NB4 (cell line): ENCODE results near the gene PHF12.
"Not testable (repeated sequence)": the region's sequence is repeated elsewhere in the genome, so short reads cannot be mapped to it uniquely, and the experiment has no call there.

Experiments used
- DNase-seq: peaks from one replicate; pipeline ENCODE4 v3.0.0; 2010; ENCODE audit warnings: low read depth
- H3K4me3 ChIP-seq: one replicate; pipeline ENCODE4 v1.5.1; 2011; ENCODE audit warnings: mild to moderate bottlenecking, low read depth, low read length, moderate library complexity
- MAX ChIP-seq: IDR thresholded peaks from 2 replicates; pipeline ENCODE4 v1.6.1; 2011; ENCODE audit warnings: low read depth, low read length
- MYC ChIP-seq: IDR thresholded peaks from 2 replicates; pipeline ENCODE4 v1.6.1; 2011; ENCODE audit warnings: low read depth, low read length
- POLR2A ChIP-seq: IDR thresholded peaks from 2 replicates; pipeline ENCODE4 v1.6.1; 2011; ENCODE audit warnings: mild to moderate bottlenecking; ENCODE audit not compliant: insufficient read length; ENCODE audit errors: extremely low read depth
- TF ChIP-seq, protein P1 (sequence below): IDR thresholded peaks from one replicate; pipeline ENCODE4 v1.5.1; 2012; ENCODE audit warnings: low read depth, low read length

PHF12 gene

GRCh38 chr17:28908640-28909167 lies 42.6 kb downstream of the PHF12 start:
- TF ChIP-seq POLR2A: no peak
- TF ChIP-seq, protein P1, sequence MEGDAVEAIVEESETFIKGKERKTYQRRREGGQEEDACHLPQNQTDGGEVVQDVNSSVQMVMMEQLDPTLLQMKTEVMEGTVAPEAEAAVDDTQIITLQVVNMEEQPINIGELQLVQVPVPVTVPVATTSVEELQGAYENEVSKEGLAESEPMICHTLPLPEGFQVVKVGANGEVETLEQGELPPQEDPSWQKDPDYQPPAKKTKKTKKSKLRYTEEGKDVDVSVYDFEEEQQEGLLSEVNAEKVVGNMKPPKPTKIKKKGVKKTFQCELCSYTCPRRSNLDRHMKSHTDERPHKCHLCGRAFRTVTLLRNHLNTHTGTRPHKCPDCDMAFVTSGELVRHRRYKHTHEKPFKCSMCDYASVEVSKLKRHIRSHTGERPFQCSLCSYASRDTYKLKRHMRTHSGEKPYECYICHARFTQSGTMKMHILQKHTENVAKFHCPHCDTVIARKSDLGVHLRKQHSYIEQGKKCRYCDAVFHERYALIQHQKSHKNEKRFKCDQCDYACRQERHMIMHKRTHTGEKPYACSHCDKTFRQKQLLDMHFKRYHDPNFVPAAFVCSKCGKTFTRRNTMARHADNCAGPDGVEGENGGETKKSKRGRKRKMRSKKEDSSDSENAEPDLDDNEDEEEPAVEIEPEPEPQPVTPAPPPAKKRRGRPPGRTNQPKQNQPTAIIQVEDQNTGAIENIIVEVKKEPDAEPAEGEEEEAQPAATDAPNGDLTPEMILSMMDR: no peak
- no peak for TF ChIP-seq MYC
- no peak for TF ChIP-seq MAX
- H3K4me3 ChIP-seq: no peak overlapping the region
- DNase-seq: no peak

- TF ChIP-seq MAX: no peak
- no peak for TF ChIP-seq POLR2A
- TF ChIP-seq, protein P1: no peak
- no peak for TF ChIP-seq MYC
- DNase-seq: no peak
- no peak overlapping the region for H3K4me3 ChIP-seq
Measured at GRCh38 chr17:28907709-28908475, 43.4 kb downstream of the PHF12 start.

GRCh38 chr17:28906706-28907438 lies 44.4 kb downstream of the PHF12 start:
- no peak for DNase-seq
- TF ChIP-seq POLR2A (no peak), MAX (no peak), MYC (no peak)
- TF ChIP-seq, protein P1: no peak
- no peak overlapping the region for H3K4me3 ChIP-seq

GRCh38 chr17:28906276-28906675 lies 45.0 kb downstream of the PHF12 start:
- DNase-seq: no peak
- TF ChIP-seq MAX: no peak
- TF ChIP-seq MYC: no peak
- TF ChIP-seq, protein P1: no peak
- TF ChIP-seq POLR2A: no peak
- no peak overlapping the region for H3K4me3 ChIP-seq

DNA sequence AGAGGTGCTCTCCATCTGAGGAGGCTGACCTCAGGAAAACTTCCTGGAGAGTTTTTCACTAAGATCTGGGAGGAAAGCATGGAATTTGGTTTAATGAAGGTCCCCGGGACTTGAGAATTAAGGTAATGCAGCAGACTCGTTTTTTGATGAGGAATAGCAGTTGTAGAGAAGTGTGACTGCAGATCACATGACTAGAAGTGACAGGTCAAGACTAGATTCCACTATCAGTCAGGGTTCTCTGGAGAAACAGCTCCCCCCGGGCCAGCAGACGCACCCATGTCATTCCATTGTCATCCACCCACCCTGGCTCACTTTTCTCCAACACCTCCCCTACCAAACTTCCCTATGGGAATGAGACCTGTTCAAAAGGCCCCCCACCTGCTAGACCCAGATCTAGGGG lies 46.5 kb downstream of the PHF12 start:
- no peak for DNase-seq
- no peak overlapping the region for H3K4me3 ChIP-seq
- TF ChIP-seq MYC (no peak), MAX (no peak), POLR2A (no peak)
- TF ChIP-seq, protein P1: no peak

DNA sequence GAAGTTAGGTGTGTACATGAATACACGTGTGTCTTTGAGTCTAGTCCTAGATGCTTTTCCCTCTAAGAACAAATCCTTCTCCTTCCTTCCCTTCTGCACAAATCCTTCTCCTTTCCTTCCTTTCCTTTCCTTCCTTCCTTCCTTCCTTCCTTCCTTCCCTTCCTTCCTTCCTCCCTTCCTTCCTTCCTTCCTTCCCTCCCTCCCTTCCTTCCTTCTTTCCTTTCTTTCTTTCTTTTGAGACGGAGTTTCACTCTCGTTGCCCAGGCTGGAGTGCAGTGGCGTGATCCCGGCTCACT lies 47.8 kb downstream of the PHF12 start:
- not testable (repeated sequence) for DNase-seq, H3K4me3 ChIP-seq
